Chondrocyte (in vitro differentiated cells): ENCODE measurements around the gene GPATCH4. TPM values are rescaled to one million over a fixed set of nuclear protein-coding genes. Genes with fewer than 3 reads are reported as not detected.
A peak's percentile ranks its signal among the peaks of the same experiment; 100 is the strongest.

Experiments
- DNase-seq: peaks from one replicate; pipeline ENCODE4 v3.0.0; 2021; ENCODE audit warnings: mixed read lengths, low spot score
- H3K27ac Mint-ChIP-seq: one replicate; pipeline ENCODE4 v1.8.0; 2021; ENCODE audit warnings: mild to moderate bottlenecking, moderate library complexity, mixed read lengths; ENCODE audit not compliant: unreplicated experiment
- H3K27me3 Mint-ChIP-seq: 2 replicates; pipeline ENCODE4 v1.8.0; 2021; ENCODE audit warnings: low read depth, mixed read lengths
- H3K36me3 Mint-ChIP-seq: 2 replicates; pipeline ENCODE4 v1.8.0; 2021; ENCODE audit warnings: low read depth, mixed read lengths
- H3K4me1 Mint-ChIP-seq: 2 replicates; pipeline ENCODE4 v1.8.0; 2021; ENCODE audit warnings: low read depth, mild to moderate bottlenecking, mixed read lengths
- H3K4me3 Mint-ChIP-seq: one replicate; pipeline ENCODE4 v1.8.0; 2021; ENCODE audit warnings: mild to moderate bottlenecking, moderate library complexity, mixed read lengths; ENCODE audit not compliant: unreplicated experiment
- H3K9me3 Mint-ChIP-seq: 2 replicates; pipeline ENCODE4 v1.8.0; 2021; ENCODE audit warnings: low read depth, mixed read lengths
- total RNA-seq: library from RNA; stranded (reverse); gene quantifications from 3 replicates; pipeline ENCODE4 v1.2.1, GENCODE V29; 2021
- TF ChIP-seq, protein P1 (sequence below): fragments of 200-600 bp; sonication (generic); IDR thresholded peaks from 2 replicates; pipeline ENCODE4 v1.5.0; 2021; ENCODE audit warnings: antibody characterized with exemption, mild to moderate bottlenecking, moderate library complexity

Gene GPATCH4
- total RNA-seq, 1 donor from 2014 or later: 16.4 TPM

DNA sequence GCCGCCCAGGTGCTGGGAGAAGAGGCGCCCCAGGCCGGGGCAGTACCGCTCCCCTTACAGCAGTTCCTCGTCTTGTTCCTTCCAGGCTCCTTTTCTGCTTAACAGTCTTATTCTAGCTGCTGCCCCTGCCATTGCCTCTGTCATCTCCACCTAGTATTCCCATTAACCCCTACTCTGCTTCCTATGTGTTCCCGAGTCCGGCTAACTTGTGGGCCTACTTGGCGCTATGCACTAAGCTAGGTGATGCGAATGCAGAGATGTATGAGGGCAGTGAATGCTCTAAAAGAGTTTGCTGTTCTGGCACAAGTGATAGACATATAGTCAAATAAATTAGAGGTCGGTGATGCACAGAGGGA lies 28.6 kb downstream of the GPATCH4 start:
- H3K4me3 Mint-ChIP-seq: peak overlapping the region; percentile 97
- TF ChIP-seq, protein P1, sequence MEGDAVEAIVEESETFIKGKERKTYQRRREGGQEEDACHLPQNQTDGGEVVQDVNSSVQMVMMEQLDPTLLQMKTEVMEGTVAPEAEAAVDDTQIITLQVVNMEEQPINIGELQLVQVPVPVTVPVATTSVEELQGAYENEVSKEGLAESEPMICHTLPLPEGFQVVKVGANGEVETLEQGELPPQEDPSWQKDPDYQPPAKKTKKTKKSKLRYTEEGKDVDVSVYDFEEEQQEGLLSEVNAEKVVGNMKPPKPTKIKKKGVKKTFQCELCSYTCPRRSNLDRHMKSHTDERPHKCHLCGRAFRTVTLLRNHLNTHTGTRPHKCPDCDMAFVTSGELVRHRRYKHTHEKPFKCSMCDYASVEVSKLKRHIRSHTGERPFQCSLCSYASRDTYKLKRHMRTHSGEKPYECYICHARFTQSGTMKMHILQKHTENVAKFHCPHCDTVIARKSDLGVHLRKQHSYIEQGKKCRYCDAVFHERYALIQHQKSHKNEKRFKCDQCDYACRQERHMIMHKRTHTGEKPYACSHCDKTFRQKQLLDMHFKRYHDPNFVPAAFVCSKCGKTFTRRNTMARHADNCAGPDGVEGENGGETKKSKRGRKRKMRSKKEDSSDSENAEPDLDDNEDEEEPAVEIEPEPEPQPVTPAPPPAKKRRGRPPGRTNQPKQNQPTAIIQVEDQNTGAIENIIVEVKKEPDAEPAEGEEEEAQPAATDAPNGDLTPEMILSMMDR: no peak
- peaks cover 25% of the 10 kb centered on the region for H3K4me1 Mint-ChIP-seq
- H3K9me3 Mint-ChIP-seq: no peaks in the 10 kb centered on the region
- no peaks in the 10 kb centered on the region for H3K27me3 Mint-ChIP-seq
- H3K36me3 Mint-ChIP-seq: no peaks in the 10 kb centered on the region
- no peak for DNase-seq
- no peak overlapping the region for H3K27ac Mint-ChIP-seq

DNA sequence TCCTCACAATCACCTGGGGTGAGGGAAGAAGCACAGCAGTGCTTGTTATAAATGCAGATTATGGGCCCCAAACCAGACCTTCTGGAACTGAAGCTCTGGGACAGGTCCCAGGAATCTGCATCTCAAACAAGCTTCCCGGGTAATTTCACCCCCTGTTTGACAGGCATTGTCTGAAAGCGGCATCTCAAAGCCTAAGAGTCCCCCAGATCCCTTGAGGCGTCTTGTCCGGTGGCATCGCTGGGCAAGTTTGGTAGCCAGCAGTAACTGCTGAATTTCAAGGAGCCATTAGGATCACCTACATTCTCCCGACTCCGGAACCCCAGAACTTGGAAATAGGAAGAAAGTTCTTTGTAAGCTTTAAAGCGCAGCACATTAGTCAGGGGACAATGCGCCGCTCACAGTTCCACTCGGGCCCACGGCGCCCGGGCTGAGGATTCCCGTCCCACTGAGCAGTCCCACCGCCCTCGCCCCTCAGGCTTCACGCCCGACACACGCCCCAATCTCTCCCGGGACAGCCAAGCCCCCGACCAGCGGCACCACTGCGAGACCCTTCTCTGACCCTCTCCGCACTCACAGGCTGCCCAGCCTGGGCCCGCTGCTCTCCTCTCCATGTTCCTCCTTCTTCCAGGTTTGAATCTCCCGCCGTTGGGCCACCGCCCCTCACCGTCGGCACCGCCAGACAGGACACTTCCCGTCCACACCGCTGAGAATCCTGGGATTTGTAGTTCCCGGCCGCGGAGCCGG lies 29.2 kb downstream of the GPATCH4 start, which contains the start of gene IQGAP3:
Gene IQGAP3, minus strand, starts transcription at position 647 of the 744 bp plus-strand sequence. Its CDS starts 36 bp downstream, at position 611.
- H3K4me3 Mint-ChIP-seq: peak within 1 kb of the TSS; percentile 97
- H3K27ac Mint-ChIP-seq: peak within 1 kb of the TSS; percentile 97
- H3K9me3 Mint-ChIP-seq: no peaks in the 10 kb centered on the region
- H3K36me3 Mint-ChIP-seq: no peaks in the 10 kb centered on the region
- H3K27me3 Mint-ChIP-seq: no peaks in the 10 kb centered on the region
- DNase-seq: no peak
- TF ChIP-seq, protein P1: no peak
- peaks cover 25% of the 10 kb centered on the region for H3K4me1 Mint-ChIP-seq

DNA sequence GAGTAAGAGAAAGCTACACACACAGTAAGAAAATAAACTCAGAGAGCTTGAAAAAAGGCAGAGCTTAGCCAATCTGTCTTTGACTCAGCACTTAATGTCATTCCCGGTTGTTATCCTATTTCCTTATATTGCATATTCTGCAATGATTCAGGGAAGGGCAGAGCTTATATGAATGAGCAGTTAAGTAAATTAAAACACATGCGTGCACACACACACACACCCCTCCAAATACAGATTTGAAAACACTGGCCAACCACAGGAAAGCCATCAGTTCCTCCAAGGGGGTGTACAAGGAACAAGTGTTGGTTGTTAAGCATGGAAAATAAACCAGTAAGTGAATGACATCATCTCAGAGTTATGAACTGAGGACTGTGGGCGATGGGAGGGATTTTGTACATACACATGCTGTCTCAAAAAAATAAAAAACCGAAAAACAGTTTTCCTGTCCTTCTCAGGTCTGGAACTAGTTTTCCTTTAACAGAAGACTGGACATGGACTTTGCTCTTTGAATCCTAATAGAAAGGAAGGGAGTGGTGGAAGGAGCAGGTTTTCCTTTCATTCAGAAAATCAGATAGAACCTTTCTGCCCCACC lies 29.9 kb downstream of the GPATCH4 start:
- Mint-ChIP-seq H3K4me1 (peaks cover 25% of the 10 kb centered on the region), H3K27ac (peak overlapping the region; percentile 97), H3K27me3 (no peaks in the 10 kb centered on the region), H3K36me3 (no peaks in the 10 kb centered on the region), H3K4me3 (peak overlapping the region; percentile 97), H3K9me3 (no peaks in the 10 kb centered on the region)
- TF ChIP-seq, protein P1: no peak
- no peak for DNase-seq

DNA sequence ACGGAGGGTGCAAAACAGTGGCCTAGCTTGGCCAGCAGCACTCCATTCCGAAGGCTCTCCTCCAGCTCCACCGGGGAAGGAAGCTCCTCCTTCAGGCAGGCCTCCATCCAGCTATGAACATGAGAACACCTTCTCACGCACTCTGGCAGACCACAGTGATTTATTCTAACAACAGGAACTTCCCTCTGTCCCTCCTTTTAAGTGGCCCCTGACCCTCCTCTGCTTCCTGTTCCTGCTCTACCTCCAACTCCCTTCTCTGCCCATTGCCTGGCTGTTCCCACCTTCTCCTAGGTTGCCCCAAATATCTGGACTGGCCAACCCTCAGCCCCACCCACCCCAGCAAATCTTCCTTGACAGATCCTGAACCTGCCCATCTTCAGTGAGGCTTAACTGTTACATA lies 34.8 kb downstream of the GPATCH4 start:
- Mint-ChIP-seq H3K27ac (no peak overlapping the region), H3K36me3 (no peaks in the 10 kb centered on the region), H3K9me3 (no peaks in the 10 kb centered on the region)

DNA sequence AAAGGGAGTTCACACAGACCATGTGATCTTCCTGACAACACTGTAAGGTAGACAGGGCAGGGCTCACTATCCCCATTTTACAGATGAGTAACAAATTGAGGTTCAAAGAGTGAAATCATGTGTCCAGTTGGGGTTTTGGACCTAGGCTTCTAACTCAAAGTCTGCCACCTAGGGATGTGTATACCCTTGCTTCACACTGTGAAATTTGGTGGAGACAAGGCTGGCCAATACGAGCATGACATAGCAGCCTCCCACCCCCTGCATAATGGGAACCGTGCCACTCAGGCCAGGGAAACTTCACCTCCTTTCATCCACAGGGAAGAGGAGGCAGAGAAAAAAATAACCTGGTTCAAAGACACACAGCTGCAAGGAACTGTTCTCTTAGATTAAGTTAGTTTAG lies 35.8 kb downstream of the GPATCH4 start:
- TF ChIP-seq, protein P1: no peak
- Mint-ChIP-seq H3K4me3 (no peak overlapping the region), H3K9me3 (no peaks in the 10 kb centered on the region), H3K36me3 (no peaks in the 10 kb centered on the region), H3K4me1 (peaks cover 2% of the 10 kb centered on the region), H3K27me3 (no peaks in the 10 kb centered on the region), H3K27ac (no peak overlapping the region)
- no peak for DNase-seq

More for the DNA sequence above, 34.8 kb downstream of the GPATCH4 start:
- peaks cover 11% of the 10 kb centered on the region for H3K4me1 Mint-ChIP-seq
- H3K4me3 Mint-ChIP-seq: no peak overlapping the region
- no peaks in the 10 kb centered on the region for H3K27me3 Mint-ChIP-seq
- no peak for DNase-seq
- TF ChIP-seq, protein P1: no peak
